Activated CD4-positive, alpha-beta T cell treated with anti-CD3 and anti-CD28 coated beads, Interleukin-2, amount 50 U/mL, for 4 hours (primary cell): Measurements from ENCODE around the gene PEX5L.
"Not testable (repeated sequence)": the region's sequence is repeated elsewhere in the genome, so short reads cannot be mapped to it uniquely, and the experiment has no call there.

ENCODE experiments used
- DNase-seq, 2 experiments: peaks; one replicate each; pipeline ENCODE4 v3.0.0-alpha.2; 2020

Gene PEX5L

DNA sequence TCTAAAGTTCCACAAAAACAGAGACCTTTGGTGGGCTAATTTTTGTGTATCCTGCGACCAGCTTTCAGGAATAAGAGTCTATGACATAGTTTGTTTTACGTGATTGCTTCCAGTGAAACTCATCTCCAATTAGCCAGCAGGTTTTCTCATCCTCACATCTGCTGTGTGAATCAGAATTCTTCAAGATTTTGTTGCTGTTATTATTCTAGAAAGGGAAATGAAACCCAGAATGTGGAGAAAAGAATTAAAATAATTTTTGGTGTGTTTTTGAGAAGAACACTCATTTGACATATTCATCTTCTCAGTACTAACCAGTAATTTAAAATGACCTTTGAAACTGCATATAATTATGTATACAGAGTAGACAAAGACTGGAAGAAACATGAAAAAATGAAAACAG lies 208.0 kb downstream of the PEX5L start:
- no peak for DNase-seq

- DNase-seq, result no peak
Measured at GRCh38 chr3:179826247-179826637, 210.5 kb downstream of the PEX5L start.

GRCh38 chr3:179825527-179826246 lies 211.1 kb downstream of the PEX5L start:
- no peak for DNase-seq

- no peak for DNase-seq
Measured at GRCh38 chr3:179822296-179822695, 214.4 kb downstream of the PEX5L start.

DNA sequence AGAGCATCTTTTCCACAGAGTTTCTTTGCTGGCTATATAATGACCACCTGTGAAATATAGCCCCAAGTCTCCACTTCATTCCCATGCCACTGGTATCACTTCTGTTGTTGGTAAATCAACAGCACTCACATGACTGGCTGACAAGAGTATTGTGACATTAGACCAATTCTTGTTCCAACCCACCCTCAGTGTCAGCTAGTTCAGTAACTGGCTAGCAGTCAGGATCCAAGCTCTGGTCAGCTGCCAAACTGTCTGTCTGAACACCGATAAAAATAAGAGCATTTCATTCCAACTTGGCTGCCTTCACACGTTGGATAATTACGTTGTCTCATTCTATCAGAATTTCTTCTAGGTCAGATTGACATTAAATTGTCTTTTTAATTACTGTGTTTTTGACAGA lies 217.4 kb downstream of the PEX5L start:
- DNase-seq, result no peak

DNA sequence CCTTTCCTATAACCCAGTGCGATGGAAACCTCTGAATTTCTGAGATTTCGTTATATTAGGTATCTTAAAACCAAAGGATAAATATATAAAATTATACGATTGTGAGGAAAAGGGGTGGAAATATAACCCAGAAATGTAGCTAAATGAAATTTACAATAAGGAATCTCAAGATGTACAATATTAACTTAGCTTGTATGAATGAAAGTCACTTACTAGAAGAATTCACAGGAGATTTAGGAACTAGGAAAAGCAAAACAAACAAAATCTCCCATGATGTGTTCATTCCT lies 224.7 kb downstream of the PEX5L start:
- no peak for DNase-seq

DNA sequence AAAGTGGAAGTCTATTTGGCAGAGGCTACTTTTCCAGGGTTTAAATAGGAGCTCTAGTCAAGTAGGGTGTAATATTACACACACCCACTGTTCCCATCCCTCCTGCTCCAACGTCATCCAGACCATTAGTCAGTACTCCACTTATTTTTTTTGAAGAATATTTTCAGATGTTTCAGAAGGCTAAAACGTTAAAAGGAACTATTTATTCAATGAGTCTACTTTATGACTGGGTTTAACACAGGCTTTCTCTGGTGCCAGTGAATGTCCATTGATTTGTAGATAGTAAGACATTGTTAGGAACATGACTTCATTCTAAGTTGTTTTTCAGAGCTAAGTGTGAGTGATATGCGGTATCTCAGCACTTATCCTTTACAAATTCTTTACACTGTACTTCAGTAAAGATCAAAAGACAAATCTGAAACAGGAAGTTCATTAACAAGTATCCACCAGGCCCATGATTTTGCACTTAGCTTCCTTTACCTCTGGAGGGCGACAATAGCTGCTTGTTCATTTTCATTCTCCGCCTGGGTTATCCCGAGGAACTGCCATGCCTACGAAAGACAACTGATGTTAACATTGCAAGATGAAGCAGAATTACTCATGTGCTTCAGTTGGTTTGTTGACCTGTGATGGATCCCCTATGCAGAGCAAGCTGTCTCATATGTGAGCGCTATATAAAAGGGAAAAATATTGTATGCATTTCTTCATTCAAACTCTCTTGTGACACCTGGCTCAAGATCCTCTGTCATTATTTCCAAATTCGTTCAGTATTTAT lies 225.2 kb downstream of the PEX5L start:
- no peak for DNase-seq

- no peak for DNase-seq
Measured at GRCh38 chr3:179809639-179810038, 227.1 kb downstream of the PEX5L start.

DNA sequence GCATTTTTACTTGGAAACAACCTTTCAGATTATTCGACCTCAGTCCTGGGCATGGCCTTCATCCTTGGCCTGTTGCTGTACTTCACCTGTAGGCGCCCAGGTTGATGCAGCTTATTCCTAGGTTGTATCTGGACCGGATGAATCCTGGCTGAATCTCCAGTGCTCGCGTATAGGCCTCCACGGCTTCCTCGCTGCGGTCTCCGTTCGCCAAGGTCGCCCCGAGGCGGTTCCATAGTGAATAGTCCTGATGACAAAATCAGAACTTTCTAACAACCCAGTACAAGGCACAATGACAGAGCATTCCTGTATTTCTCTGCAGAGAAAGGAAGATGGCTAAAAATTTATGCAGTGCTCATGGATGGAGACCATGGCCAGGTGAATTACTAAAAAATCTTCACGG lies 229.1 kb downstream of the PEX5L start:
- DNase-seq, result no peak

DNA sequence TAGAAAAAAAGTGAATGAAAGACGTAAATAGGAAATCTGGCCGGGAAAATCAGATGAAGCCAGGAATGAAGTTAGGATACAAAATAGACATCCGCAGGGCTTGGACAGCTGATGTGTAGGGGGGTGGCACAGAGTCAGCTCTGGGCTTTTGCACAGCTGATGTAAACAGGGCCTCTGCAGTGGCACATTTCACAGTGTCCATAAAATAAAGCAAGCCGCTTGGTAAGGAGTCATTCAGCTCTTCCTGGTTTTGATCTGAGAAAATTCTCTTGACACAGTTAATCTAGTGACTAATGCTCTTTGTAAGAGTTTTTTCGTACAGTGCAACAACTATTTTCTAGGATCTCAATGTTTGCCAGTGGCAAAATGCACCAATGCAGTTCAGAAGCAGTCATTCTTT lies 230.6 kb downstream of the PEX5L start:
- DNase-seq, result no peak

DNA sequence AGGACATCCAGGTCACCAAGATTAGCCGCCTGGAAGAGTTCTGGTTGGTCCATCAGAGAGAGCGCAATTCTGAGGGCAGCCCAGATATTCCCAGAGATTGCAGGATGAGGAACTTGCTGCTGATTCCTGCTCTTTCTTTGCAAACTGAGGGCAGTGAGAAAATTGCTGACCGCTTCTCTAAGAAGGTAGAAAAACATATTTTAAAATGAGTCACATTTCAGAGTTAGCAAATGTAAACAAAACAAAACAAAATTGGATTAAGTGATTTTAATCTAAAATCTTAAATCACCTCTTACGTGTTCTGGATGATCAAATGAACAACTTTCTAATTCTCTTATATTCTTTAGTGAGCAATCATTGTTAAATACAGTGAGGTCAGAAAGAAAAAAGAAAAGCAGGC lies 234.9 kb downstream of the PEX5L start:
- DNase-seq, result no peak

GRCh38 chr3:179801263-179801662 lies 235.5 kb downstream of the PEX5L start:
- no peak for DNase-seq

DNA sequence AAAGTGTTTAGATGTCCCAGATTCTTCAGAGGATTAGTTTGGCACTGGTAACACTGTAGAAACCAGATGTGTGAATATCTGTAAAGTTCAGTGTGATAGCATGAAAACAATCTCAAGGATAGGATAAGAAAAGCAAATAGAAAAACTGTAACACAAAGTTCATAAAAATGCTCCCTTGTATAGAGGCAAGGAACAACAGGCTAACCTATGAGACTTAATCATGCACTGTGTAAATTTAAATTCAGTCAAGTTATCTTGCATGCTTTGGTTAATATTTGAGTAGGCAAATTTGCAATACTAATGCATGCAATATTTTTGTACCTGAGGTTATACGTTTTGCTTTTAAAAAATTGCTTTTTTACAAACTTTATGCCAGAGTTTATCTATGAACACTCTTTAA lies 239.5 kb downstream of the PEX5L start:
- no peak for DNase-seq

DNA sequence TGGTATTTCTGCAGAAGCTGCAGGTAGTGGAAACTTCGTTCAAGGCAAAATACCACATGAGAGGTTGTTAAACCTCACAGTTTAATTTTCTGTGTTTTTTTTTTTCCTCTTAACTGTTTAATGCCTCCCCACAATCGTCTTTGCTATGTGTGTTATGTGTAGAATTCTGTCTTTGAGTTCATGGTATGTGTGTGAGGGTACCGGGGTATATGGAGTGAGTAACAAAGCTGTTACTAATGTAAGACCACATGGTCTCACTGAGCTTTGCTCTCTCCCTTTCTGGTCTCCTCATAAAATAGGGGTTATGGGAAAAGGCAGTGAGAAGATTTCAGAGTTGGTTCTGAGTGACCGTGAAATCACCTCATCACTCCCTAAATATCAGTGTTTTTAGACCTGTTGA lies 240.3 kb downstream of the PEX5L start:
- no peak for DNase-seq

GRCh38 chr3:179794355-179794754 lies 242.4 kb downstream of the PEX5L start:
- DNase-seq, result no peak

DNA sequence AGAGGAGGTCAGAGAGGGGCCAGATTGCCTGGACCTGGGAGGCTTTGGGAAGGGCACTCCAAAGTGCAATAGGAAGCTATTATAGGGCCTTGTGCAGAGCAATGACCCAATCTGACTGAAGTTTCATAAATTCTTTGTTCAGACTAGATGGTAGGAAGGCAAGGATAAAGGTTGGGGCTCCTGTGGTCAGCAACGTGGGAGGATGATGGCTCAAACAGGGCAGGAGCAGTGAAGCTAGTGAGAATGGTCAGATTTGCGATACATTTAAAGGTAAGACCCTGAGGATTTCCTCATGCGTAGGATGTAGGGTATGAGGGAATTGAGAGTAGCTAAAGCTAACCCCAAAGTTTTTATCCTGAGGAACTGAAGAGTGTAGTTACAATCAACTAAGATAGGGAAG lies 244.9 kb downstream of the PEX5L start:
- no peak for DNase-seq

GRCh38 chr3:179788996-179789395 lies 247.7 kb downstream of the PEX5L start:
- DNase-seq, result no peak

DNA sequence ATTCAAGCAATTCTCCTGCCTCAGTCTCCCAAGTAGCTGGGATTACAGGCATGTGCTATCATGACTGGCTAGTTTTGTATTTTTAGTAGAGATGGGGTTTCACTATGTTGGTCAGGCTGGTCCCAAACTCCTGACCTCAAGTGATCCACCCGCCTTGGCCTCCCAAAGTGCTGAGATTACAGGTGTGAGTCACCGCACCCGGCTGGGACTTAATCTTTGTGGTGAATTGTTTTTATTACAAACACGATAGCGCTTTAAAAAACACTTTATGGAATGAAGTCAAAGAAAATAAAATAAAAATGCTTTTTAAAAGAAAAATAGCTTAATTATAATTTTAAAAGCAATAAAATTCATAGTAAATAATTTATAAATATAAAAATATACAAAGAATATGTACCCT lies 253.9 kb downstream of the PEX5L start:
- DNase-seq, result not testable (repeated sequence)

DNA sequence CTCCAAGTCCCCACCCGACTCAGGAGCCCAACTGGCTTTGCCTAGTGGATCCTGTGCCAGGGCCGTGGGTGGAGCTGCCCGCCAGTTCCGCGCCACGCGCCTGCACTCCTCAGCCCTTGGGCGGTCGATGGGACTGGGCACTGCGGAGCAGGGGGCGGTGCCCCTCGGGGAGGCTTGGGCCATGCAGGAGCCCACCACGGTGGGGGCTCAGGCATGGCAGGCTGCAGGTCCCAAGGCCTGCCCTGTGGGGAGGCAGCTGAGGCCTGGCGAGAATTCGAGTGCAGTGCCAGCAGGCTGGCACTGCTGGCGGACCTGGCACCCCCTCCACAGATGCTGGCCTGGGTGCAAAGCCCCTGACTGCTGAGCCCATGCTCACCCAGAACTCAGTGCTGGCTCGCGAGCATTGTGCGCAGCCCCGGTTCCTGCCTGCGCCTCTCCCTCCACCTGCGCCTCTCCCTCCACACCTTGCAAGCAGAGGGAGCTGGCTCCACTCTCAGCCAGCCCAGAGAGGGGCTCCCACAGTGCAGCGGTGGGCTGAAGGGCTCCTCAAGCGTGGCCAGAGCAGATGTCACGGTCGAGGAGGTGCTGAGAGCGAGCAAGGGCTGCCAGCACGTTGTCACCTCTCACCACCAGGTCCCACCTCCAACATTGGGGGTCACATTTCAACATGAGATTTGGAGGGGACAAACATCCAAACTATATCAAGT lies 261.2 kb downstream of the PEX5L start:
- DNase-seq, result no peak

- DNase-seq, result no peak
Measured at GRCh38 chr3:179772297-179772696, 264.4 kb downstream of the PEX5L start.

- no peak for DNase-seq
Measured at GRCh38 chr3:179771797-179772196, 264.9 kb downstream of the PEX5L start.

DNA sequence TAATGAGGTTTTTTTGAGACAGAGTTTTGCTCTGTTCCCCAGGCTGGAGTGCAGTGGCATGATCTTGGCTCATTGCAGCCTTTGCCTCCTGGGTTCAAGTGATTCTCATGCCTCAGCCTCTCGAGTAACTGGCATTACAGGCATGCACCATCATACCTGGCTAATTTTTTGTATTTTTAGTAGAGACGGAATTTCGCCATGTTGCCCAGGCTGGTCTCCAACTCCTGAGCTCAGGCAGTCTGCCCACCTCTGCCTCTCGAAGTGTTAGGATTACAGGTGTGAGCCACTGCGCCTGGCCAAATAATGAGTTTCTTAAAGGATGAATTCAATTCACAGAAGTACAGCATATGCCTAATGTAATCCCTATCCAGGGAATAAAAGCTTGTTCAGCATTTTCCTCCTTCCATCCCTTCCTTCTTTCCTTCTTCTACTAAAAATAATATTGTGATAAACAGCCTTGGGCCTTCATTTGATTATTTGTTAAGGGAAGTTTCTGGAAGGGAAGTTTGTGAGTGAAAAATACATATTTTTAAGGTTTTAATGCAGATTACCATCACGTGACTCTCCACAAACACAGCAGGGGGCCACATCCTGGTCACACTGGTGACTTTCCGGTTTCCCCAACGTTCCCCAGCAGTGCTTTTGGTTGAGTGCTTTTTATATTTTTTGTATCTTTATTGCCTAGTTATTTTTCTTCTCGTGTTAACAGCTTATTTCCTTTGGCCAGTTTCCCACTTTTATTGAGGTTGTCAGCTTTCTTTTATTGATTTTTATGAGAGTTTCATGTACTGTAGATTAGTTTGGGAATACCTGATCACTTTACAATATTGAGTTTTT lies 267.1 kb downstream of the PEX5L start:
- no peak for DNase-seq

- DNase-seq, result no peak
Measured at GRCh38 chr3:179768080-179768479, 268.7 kb downstream of the PEX5L start.
